H1 (cell line): Measurements from ENCODE around the gene IFITM10. TPM values are rescaled to one million over a fixed set of nuclear protein-coding genes. Genes with fewer than 3 reads are reported as not detected.

Experiments used
- CTCF ChIA-PET: fragments of 300-600 bp; sonication (Branson Sonifier 250); formaldehyde crosslinking; loops from one replicate; lab custom pipeline; 2021; ENCODE audit not compliant: partially characterized antibody; lab: Charles Lee
- POLR2A ChIA-PET: fragments of 300-600 bp; sonication (Branson Sonifier 250); formaldehyde crosslinking; loops from one replicate; lab custom pipeline; 2021; ENCODE audit warnings: inconsistent platforms; ENCODE audit not compliant: partially characterized antibody; lab: Charles Lee
- DNase-seq, 2 experiments: peaks; one replicate each; pipeline versions ENCODE4 v3.0.0 to v3.0.0-alpha.2; 2010 to 2022; ENCODE audit warnings: low spot score in 2 of 2, low read depth in 1 of 2, mixed read lengths in 1 of 2
- FAIRE-seq: peaks from 2 replicates; lab custom pipeline; 2011; peaks lifted over from hg19 to GRCh38; lab: Jason Lieb, UNC
- H2AFZ ChIP-seq: 2 replicates; pipeline ENCODE4 v1.8.1; 2012; ENCODE audit warnings: low read length, inconsistent platforms
- H2AK5ac ChIP-seq: 2 replicates; pipeline ENCODE4 v1.6.1; 2013; ENCODE audit warnings: low read depth, low read length
- H2BK120ac ChIP-seq: replicated peaks from 2 replicates; pipeline ENCODE3; 2013; ENCODE audit warnings: low read depth, low read length, inconsistent platforms
- H2BK12ac ChIP-seq: 2 replicates; pipeline ENCODE4 v1.6.1; 2013; ENCODE audit warnings: low read depth, low read length
- H2BK15ac ChIP-seq: 2 replicates; pipeline ENCODE4 v1.6.1; 2013; ENCODE audit warnings: low read length
- H2BK20ac ChIP-seq: 2 replicates; pipeline ENCODE4 v1.6.1; 2013; ENCODE audit warnings: low read length
- H2BK5ac ChIP-seq: 2 replicates; pipeline ENCODE4 v1.6.1; 2013; ENCODE audit warnings: low read depth, low read length
- H3K14ac ChIP-seq: 2 replicates; pipeline ENCODE4 v1.6.1; 2013; ENCODE audit warnings: inconsistent platforms; ENCODE audit not compliant: insufficient read length
- H3K18ac ChIP-seq: 2 replicates; pipeline ENCODE4 v1.6.1; 2013; ENCODE audit warnings: low read length; ENCODE audit errors: extremely low read depth
- H3K23ac ChIP-seq: 2 replicates; pipeline ENCODE4 v1.6.1; 2013; ENCODE audit warnings: inconsistent platforms; ENCODE audit not compliant: insufficient read length
- H3K23me2 ChIP-seq: 2 replicates; pipeline ENCODE4 v1.6.1; 2013; ENCODE audit warnings: low read depth, low read length
- H3K27ac ChIP-seq: 2 replicates; pipeline ENCODE4 v1.6.1; 2011; ENCODE audit warnings: low read depth, low read length, inconsistent platforms
- H3K27me3 ChIP-seq, 4 experiments: replicated peaks in 1 of 4; 1 replicate in 1 of 4; 2 replicates in 3 of 4; pipeline versions ENCODE4 v1.6.1 to v1.8.1; 2011 to 2013; ENCODE audit warnings: low read length in 3 of 4, mild to moderate bottlenecking in 3 of 4, inconsistent platforms in 2 of 4, mixed read lengths in 2 of 4, moderate library complexity in 1 of 4; ENCODE audit not compliant: control insufficient read depth in 3 of 4, insufficient read depth in 3 of 4; ENCODE audit errors: extremely low read depth in 1 of 4
- H3K36me3 ChIP-seq, 4 experiments: 2 replicates each; pipeline versions ENCODE4 v1.6.1 to v1.8.1; 2011 to 2013; ENCODE audit warnings: mild to moderate bottlenecking in 4 of 4, low read length in 3 of 4, moderate library complexity in 2 of 4, control low read depth in 1 of 4, inconsistent platforms in 1 of 4; ENCODE audit not compliant: insufficient read depth in 4 of 4, control insufficient read depth in 2 of 4
- H3K4ac ChIP-seq: replicated peaks from 2 replicates; pipeline ENCODE3; 2013; ENCODE audit warnings: low read length, low read depth, mixed read lengths, inconsistent platforms; ENCODE audit not compliant: insufficient read length
- H3K4me1 ChIP-seq, 4 experiments: replicated peaks in 1 of 4; 1 replicate in 1 of 4; 2 replicates in 3 of 4; pipeline versions ENCODE4 v1.6.1 to v1.8.1; 2011 to 2013; ENCODE audit warnings: low read length in 3 of 4, inconsistent platforms in 2 of 4, mixed read lengths in 1 of 4; ENCODE audit not compliant: insufficient read depth in 4 of 4, control insufficient read depth in 3 of 4
- H3K4me2 ChIP-seq, 2 experiments: 2 replicates each; pipeline versions ENCODE4 v1.6.1 to v1.8.1; 2011 to 2013; ENCODE audit warnings: low read depth in 2 of 2, low read length in 2 of 2, control low read depth in 1 of 2, inconsistent platforms in 1 of 2, mild to moderate bottlenecking in 1 of 2; ENCODE audit not compliant: insufficient read depth in 1 of 2
- H3K4me3 ChIP-seq, 4 experiments: fragments of 200-600, 300-600 bp in 1 of 4; sonication (generic), shearing (Covaris generic), sonication (Bioruptor Twin) in 1 of 4; 2 replicates each; pipeline versions ENCODE4 v1.5.1 to v1.8.1; 2011 to 2016; ENCODE audit warnings: low read length in 4 of 4, low read depth in 3 of 4, control low read depth in 2 of 4, inconsistent platforms in 2 of 4, mild to moderate bottlenecking in 2 of 4, mixed read lengths in 1 of 4, moderate library complexity in 1 of 4; ENCODE audit not compliant: insufficient read depth in 2 of 4; ENCODE audit errors: extremely low read depth in 1 of 4
- H3K56ac ChIP-seq: replicated peaks from 2 replicates; pipeline ENCODE3; 2013; ENCODE audit warnings: low read depth, mild to moderate bottlenecking, mixed read lengths, low read length, inconsistent platforms; ENCODE audit not compliant: insufficient read length
- H3K79me1 ChIP-seq: 2 replicates; pipeline ENCODE4 v1.6.1; 2013; ENCODE audit warnings: low read depth, low read length, control low read depth
- H3K79me2 ChIP-seq, 2 experiments: 2 replicates each; pipeline versions ENCODE4 v1.6.1 to v1.8.1; 2012 to 2013; ENCODE audit warnings: low read length in 2 of 2, mild to moderate bottlenecking in 2 of 2, inconsistent platforms in 1 of 2; ENCODE audit not compliant: insufficient read depth in 2 of 2, control insufficient read depth in 1 of 2
- H3K9ac ChIP-seq, 4 experiments: replicated peaks in 1 of 4; 1 replicate in 1 of 4; 2 replicates in 3 of 4; pipeline versions ENCODE4 v1.6.1 to v1.8.1; 2011 to 2013; ENCODE audit warnings: low read depth in 3 of 4, low read length in 3 of 4, control low read depth in 2 of 4, mild to moderate bottlenecking in 2 of 4, moderate library complexity in 2 of 4, inconsistent platforms in 1 of 4; ENCODE audit errors: extremely low read depth in 1 of 4
- H3K9me3 ChIP-seq, 2 experiments: 2 replicates each; pipeline versions ENCODE4 v1.6.1 to v1.8.1; 2012 to 2013; ENCODE audit warnings: mild to moderate bottlenecking in 2 of 2, moderate library complexity in 2 of 2, control low read depth in 1 of 2, inconsistent platforms in 1 of 2, low read depth in 1 of 2, low read length in 1 of 2, mixed read lengths in 1 of 2; ENCODE audit not compliant: insufficient read depth in 2 of 2
- H4K20me1 ChIP-seq, 2 experiments: replicated peaks in 1 of 2; 2 replicates each; pipeline versions ENCODE3 to v1.8.1; 2011 to 2013; ENCODE audit warnings: inconsistent platforms in 2 of 2, low read length in 2 of 2, mild to moderate bottlenecking in 1 of 2; ENCODE audit not compliant: insufficient read depth in 2 of 2, control insufficient read depth in 1 of 2
- H4K5ac ChIP-seq: 2 replicates; pipeline ENCODE4 v1.6.1; 2013; ENCODE audit warnings: low read length, low read depth, mixed read lengths, inconsistent platforms; ENCODE audit not compliant: insufficient read length
- H4K8ac ChIP-seq: 2 replicates; pipeline ENCODE4 v1.8.0; 2013; ENCODE audit warnings: mild to moderate bottlenecking, moderate library complexity, low read length, inconsistent platforms; ENCODE audit not compliant: insufficient read depth; ENCODE audit errors: extremely low read depth
- H4K91ac ChIP-seq: replicated peaks from 2 replicates; pipeline ENCODE3; 2013; ENCODE audit warnings: low read length, mixed read lengths, inconsistent platforms; ENCODE audit not compliant: insufficient read length
- CBX8 ChIP-seq: fragments of 300-800, 300-1000 bp; sonication (generic); IDR thresholded peaks from 2 replicates; pipeline ENCODE4 v1.7.1; 2016; ENCODE audit warnings: low read depth, low read length, borderline replicate concordance
- CREB1 ChIP-seq: IDR thresholded peaks from 2 replicates; pipeline ENCODE4 v1.6.1; 2012; ENCODE audit warnings: inconsistent platforms
- CTBP2 ChIP-seq: IDR thresholded peaks from 2 replicates; pipeline ENCODE4 v1.7.0; 2011; ENCODE audit warnings: borderline replicate concordance, mild to moderate bottlenecking, moderate library complexity, mixed read lengths, low read length; ENCODE audit not compliant: insufficient read depth, insufficient read length
- GABPA ChIP-seq: IDR thresholded peaks from 2 replicates; pipeline ENCODE4 v1.6.1; 2011; ENCODE audit warnings: mild to moderate bottlenecking, low read length, moderate library complexity, borderline replicate concordance; ENCODE audit not compliant: insufficient read depth
- KDM4A ChIP-seq: IDR thresholded peaks from one replicate; pipeline ENCODE4 v1.7.1; 2012; ENCODE audit warnings: low read depth, mild to moderate bottlenecking, moderate library complexity, low read length, inconsistent platforms; ENCODE audit not compliant: severe bottlenecking
- POLR2A ChIP-seq, 2 experiments: IDR thresholded peaks; 1 replicate in 1 of 2; 2 replicates in 1 of 2; pipeline ENCODE4 v1.6.1; 2011; ENCODE audit warnings: low read depth in 2 of 2, low read length in 2 of 2, mild to moderate bottlenecking in 2 of 2; ENCODE audit errors: control extremely low read depth in 1 of 2
- SP2 ChIP-seq: IDR thresholded peaks from 2 replicates; pipeline ENCODE4 v1.6.1; 2012; ENCODE audit warnings: mild to moderate bottlenecking, low read length, inconsistent platforms
- whole genome bisulfite sequencing, 2 experiments: shearing (Covaris generic) in 1 of 2; methylation state at CpG; one replicate each; pipeline versions ENCODE4 v1.1.6 to v1.1.7; 2013 to 2015; ENCODE audit warnings: low lambda C conversion rate in 2 of 2, mixed read lengths in 2 of 2, inconsistent platforms in 1 of 2, low coverage in 1 of 2, missing lambda C conversion rate in 1 of 2; ENCODE audit not compliant: insufficient replicate concordance in 2 of 2, insufficient coverage in 1 of 2, insufficient read length in 1 of 2; ENCODE audit errors: extremely low coverage in 1 of 2, missing lambda C conversion rate in 1 of 2; 5-methylcytosine and 5-hydroxymethylcytosine counted together
- polyA plus RNA-seq, 7 experiments: library from polyadenylated mRNA; depleted of rRNA in 3 of 7; stranded (reverse) in 5 of 7; unstranded in 2 of 7; fragments of >200 nt in 5 of 7; fragments of 200-250 nt in 2 of 7; gene quantifications; 1 replicate in 5 of 7; 2 replicates in 1 of 7; 4 replicates in 1 of 7; pipeline versions ENCODE4 v1.2.1 to v1.2.3, GENCODE V29; 2011 to 2013; ENCODE audit warnings: missing spikeins in 2 of 7, mixed read lengths in 2 of 7
- total RNA-seq: library from RNA; stranded (reverse); fragmentation: NEBNext Ultra II Directional; extraction: Animal tissue kit (Norgen Biotek cat#: 25700); gene quantifications from 2 replicates; pipeline ENCODE4 v1.2.1, GENCODE V29; 2021
- TF ChIP-seq, protein P1 (sequence below): IDR thresholded peaks from 2 replicates; pipeline ENCODE4 v1.6.1; 2011; ENCODE audit warnings: low read depth, mild to moderate bottlenecking, low read length; ENCODE audit not compliant: insufficient read depth
- TF ChIP-seq, protein P2 (sequence below), 3 experiments: IDR thresholded peaks; 1 replicate in 2 of 3; 2 replicates in 1 of 3; pipeline versions ENCODE4 v1.5.1 to v1.6.1; 2011; ENCODE audit warnings: low read length in 3 of 3, mild to moderate bottlenecking in 3 of 3, inconsistent platforms in 2 of 3, low read depth in 1 of 3, moderate library complexity in 1 of 3; ENCODE audit not compliant: insufficient read depth in 1 of 3; ENCODE audit errors: control extremely low read depth in 1 of 3

IFITM10 gene
- total and polyA plus RNA-seq, 2 of the 8 experiments (the other 6 are each of a cell fraction or from before 2014, with no cell fraction given) = 0.08 to 0.22 TPM

DNA sequence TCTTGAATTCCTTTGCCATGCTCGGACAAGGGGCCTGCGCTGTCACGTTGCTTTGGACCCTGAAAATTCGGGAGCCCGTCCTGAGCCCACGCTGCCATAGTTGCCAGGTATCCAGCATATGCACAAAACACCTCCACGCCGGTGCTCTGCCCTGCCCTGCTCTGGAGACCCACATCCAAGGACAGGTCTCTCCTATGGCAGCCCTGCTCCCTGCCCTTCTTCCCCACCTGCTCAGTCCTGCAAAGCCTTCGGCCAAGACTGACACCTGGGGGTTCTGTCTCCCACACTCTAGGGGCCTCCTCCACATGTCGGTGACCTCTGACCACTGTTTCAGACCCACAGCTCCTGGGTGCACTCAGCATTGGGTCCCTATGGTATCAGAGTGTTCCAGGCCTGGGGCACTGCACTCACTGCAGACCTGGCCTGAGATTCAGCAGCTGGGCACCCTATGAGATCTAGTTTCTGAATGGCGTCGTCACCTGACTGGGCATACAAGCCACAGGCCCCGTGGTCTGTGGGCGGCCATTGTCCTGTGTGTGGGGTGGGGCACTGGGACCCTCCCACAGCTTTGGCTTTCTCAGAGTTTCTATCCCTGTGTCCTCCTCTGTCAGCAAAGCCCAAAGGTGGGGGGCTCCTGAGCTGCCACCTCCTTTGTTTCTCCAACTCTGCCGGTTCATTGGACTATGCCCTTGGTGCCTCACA lies 55.4 kb downstream of the IFITM10 start:
- no peak overlapping the region for H2BK20ac ChIP-seq
- TF ChIP-seq CTBP2 = no peak
- TF ChIP-seq, protein P1, sequence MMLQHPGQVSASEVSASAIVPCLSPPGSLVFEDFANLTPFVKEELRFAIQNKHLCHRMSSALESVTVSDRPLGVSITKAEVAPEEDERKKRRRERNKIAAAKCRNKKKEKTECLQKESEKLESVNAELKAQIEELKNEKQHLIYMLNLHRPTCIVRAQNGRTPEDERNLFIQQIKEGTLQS = no peak
- no peak for TF ChIP-seq KDM4A
- TF ChIP-seq CBX8 = no peak
- TF ChIP-seq, protein P2, sequence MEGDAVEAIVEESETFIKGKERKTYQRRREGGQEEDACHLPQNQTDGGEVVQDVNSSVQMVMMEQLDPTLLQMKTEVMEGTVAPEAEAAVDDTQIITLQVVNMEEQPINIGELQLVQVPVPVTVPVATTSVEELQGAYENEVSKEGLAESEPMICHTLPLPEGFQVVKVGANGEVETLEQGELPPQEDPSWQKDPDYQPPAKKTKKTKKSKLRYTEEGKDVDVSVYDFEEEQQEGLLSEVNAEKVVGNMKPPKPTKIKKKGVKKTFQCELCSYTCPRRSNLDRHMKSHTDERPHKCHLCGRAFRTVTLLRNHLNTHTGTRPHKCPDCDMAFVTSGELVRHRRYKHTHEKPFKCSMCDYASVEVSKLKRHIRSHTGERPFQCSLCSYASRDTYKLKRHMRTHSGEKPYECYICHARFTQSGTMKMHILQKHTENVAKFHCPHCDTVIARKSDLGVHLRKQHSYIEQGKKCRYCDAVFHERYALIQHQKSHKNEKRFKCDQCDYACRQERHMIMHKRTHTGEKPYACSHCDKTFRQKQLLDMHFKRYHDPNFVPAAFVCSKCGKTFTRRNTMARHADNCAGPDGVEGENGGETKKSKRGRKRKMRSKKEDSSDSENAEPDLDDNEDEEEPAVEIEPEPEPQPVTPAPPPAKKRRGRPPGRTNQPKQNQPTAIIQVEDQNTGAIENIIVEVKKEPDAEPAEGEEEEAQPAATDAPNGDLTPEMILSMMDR (IDR thresholded peaks at IDR 0.05; ENCODE audit: control extremely low read depth in 1 of 3, insufficient read depth in 1 of 3, low read depth in 1 of 3, low read length in 3 of 3) = no peak
- no peak for TF ChIP-seq SP2
- no peak for TF ChIP-seq CREB1
- no peak for TF ChIP-seq GABPA
- TF ChIP-seq POLR2A (IDR thresholded peaks at IDR 0.05; ENCODE audit: control extremely low read depth in 1 of 2, low read depth in 2 of 2, low read length in 2 of 2) = no peak
- DNase-seq (no peak), FAIRE-seq (no peak)
- no peak overlapping the region for H3K4me3 ChIP-seq
- H3K18ac ChIP-seq = no peak overlapping the region
- no peak overlapping the region for H2AFZ ChIP-seq
- H2BK12ac ChIP-seq = no peak overlapping the region
- H2BK5ac ChIP-seq = no peak overlapping the region
- H2BK120ac ChIP-seq = no peak overlapping the region
- H3K9me3 ChIP-seq = no peaks in the 10 kb centered on the region
- no peak overlapping the region for H3K9ac ChIP-seq
- H3K27me3 ChIP-seq = peaks cover 0 to 7% (median 0%) of the 10 kb centered on the region in 4 experiments; a peak in 3 of 7 replicates
- no peaks in the 10 kb centered on the region; the same call in 1 of the 2 replicates for H3K23me2 ChIP-seq
- H2BK15ac ChIP-seq = no peak overlapping the region
- H3K36me3 ChIP-seq = no peaks in the 10 kb centered on the region
- H4K8ac ChIP-seq = no peak overlapping the region
- no peak overlapping the region for H4K5ac ChIP-seq
- no peak overlapping the region for H4K91ac ChIP-seq
- H3K23ac ChIP-seq = no peak overlapping the region
- no peak overlapping the region for H3K4ac ChIP-seq
- no peak overlapping the region for H3K14ac ChIP-seq
- no peaks in the 10 kb centered on the region for H3K79me2 ChIP-seq
- no peaks in the 10 kb centered on the region for H3K79me1 ChIP-seq
- peaks cover 0 to 10% (median 3%) of the 10 kb centered on the region in 4 experiments; a peak in 3 of 7 replicates for H3K4me1 ChIP-seq
- no peak overlapping the region for H3K56ac ChIP-seq
- WGBS, 2 experiments = 86% methylated on average over 15 of the region's 15 CpGs; no CpG with 5 or more reads in 1 of the 2 experiments
- ChIA-PET POLR2A (interaction anchor here (1.4 kb wide), 1 partner anchor 54 kb away, joined by 3 read pairs; no protein-coding TSS in a partner anchor), CTCF (interaction anchor here (0.8 to 6.9 kb wide), 38 partner anchors 9 to 465 kb away, joined by 3 to 255 read pairs (median 7); partner anchors contain the start of genes LSP1, SYT8 and TNNI2)
- no peaks in the 10 kb centered on the region for H4K20me1 ChIP-seq
- H2AK5ac ChIP-seq = no peak overlapping the region
- H3K4me2 ChIP-seq = no peak overlapping the region
- H3K27ac ChIP-seq = no peak overlapping the region
